Endothelial cell of umbilical vein (primary cell): Measurements from ENCODE around the gene CCNY.

Experiments
- EZH2 ChIP-seq: IDR thresholded peaks from 2 replicates; pipeline ENCODE4 v1.6.1; 2012; ENCODE audit warnings: borderline replicate concordance, low read depth, mild to moderate bottlenecking, moderate library complexity, low read length, inconsistent platforms; ENCODE audit not compliant: severe bottlenecking
- TF ChIP-seq, protein P1 (sequence below), 2 donors: IDR thresholded peaks; 1 replicate in 1 of 2; 2 replicates in 1 of 2; pipeline ENCODE4 v1.5.1; 2011; ENCODE audit warnings: low read length in 2 of 2, mild to moderate bottlenecking in 2 of 2, moderate library complexity in 2 of 2, control low read depth in 1 of 2, inconsistent platforms in 1 of 2, low read depth in 1 of 2; ENCODE audit not compliant: insufficient read depth in 1 of 2; ENCODE audit errors: extremely low read depth in 1 of 2

DNA sequence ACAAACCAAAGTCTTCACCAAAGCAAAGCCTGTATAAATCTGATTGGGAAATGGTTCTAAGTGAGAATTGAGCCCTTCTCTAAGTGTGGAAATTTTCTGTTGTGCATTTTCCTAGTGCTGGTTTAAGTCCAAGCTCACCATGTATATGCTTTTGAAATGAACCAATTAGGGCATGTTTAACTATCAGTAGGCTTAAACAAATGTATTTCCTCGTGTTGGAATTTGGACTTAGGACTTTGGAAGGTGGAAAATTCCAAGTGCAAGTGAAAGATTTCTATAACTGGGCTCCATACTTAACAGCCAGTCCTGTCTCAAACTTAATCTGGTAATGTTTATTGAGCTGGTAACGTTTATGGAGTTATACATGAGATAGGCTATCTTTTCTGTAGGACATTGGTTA lies 28.5 kb downstream of the CCNY start:
- TF ChIP-seq, protein P1, sequence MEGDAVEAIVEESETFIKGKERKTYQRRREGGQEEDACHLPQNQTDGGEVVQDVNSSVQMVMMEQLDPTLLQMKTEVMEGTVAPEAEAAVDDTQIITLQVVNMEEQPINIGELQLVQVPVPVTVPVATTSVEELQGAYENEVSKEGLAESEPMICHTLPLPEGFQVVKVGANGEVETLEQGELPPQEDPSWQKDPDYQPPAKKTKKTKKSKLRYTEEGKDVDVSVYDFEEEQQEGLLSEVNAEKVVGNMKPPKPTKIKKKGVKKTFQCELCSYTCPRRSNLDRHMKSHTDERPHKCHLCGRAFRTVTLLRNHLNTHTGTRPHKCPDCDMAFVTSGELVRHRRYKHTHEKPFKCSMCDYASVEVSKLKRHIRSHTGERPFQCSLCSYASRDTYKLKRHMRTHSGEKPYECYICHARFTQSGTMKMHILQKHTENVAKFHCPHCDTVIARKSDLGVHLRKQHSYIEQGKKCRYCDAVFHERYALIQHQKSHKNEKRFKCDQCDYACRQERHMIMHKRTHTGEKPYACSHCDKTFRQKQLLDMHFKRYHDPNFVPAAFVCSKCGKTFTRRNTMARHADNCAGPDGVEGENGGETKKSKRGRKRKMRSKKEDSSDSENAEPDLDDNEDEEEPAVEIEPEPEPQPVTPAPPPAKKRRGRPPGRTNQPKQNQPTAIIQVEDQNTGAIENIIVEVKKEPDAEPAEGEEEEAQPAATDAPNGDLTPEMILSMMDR (IDR thresholded peaks at IDR 0.05; ENCODE audit: extremely low read depth in 1 of 2, insufficient read depth in 1 of 2, low read depth in 1 of 2, low read length in 2 of 2), result no peak
- TF ChIP-seq EZH2, result no peak
